HepG2 (cell line): ENCODE results near the gene TLX1. TPM values are rescaled to one million over a fixed set of nuclear protein-coding genes. Genes with fewer than 3 reads are reported as not detected.

ENCODE experiments used
- ATAC-seq: fragments of 200-7000 bp; cut with Tn5 transposase; 3 replicates; pipeline ENCODE4 v1.9.1; 2020; ENCODE audit warnings: mild to moderate bottlenecking, moderate library complexity
- BruUV-seq: library from RNA; stranded (reverse); fragments of 400-500 nt; replicated peaks from 2 replicates; lab custom pipeline; 2021; lab: Mats Ljungman, UMichigan
- CTCF ChIA-PET: fragments of 300-600 bp; formaldehyde crosslinking; extraction: SDS; loops from one replicate; lab custom pipeline; 2021; ENCODE audit warnings: low total read pairs, inconsistent platforms, low intra/inter-chr PET ratio; lab: Yijun Ruan, JAX
- POLR2A ChIA-PET: fragments of 350-600 bp; sonication (Branson Sonifier 250); formaldehyde crosslinking; loops from one replicate; lab custom pipeline; 2020; ENCODE audit warnings: antibody characterized with exemption, inconsistent platforms; lab: Yijun Ruan, JAX
- DNase-seq: peaks from one replicate; pipeline ENCODE4 v3.0.0-alpha.2; 2015; ENCODE audit warnings: low spot score
- FAIRE-seq: peaks from 3 replicates; lab custom pipeline; 2011; peaks lifted over from hg19 to GRCh38; lab: Jason Lieb, UNC
- H2AFZ ChIP-seq: one replicate; pipeline ENCODE4 v1.6.1; 2011; ENCODE audit warnings: low read length, inconsistent platforms
- H3K27ac ChIP-seq: fragments of 300-600 bp; 3 replicates; pipeline ENCODE4 v1.8.0; 2011; ENCODE audit warnings: mixed run types, mild to moderate bottlenecking, mixed read lengths, low read length, inconsistent platforms; ENCODE audit not compliant: insufficient read depth; ENCODE audit errors: extremely low read length
- H3K27me3 ChIP-seq, 2 experiments: fragments of 200-600 bp in 1 of 2; 2 replicates in 1 of 2; 3 replicates in 1 of 2; pipeline versions ENCODE4 v1.6.0 to v1.8.0; 2011; ENCODE audit warnings: low read length in 2 of 2, mild to moderate bottlenecking in 2 of 2, moderate library complexity in 2 of 2, inconsistent platforms in 1 of 2; ENCODE audit not compliant: insufficient read depth in 2 of 2, control insufficient read depth in 1 of 2
- H3K36me3 ChIP-seq, 2 experiments: fragments of 200-600 bp in 1 of 2; replicated peaks in 1 of 2; 2 replicates in 1 of 2; 3 replicates in 1 of 2; pipeline versions ENCODE4 v1.5.1 to v1.8.0; 2011; ENCODE audit warnings: low read length in 2 of 2, inconsistent platforms in 1 of 2; ENCODE audit not compliant: insufficient read depth in 2 of 2, control insufficient read depth in 1 of 2
- H3K4me1 ChIP-seq: 2 replicates; pipeline ENCODE4 v1.5.1; 2012; ENCODE audit warnings: low read length, inconsistent platforms; ENCODE audit not compliant: insufficient read depth
- H3K4me2 ChIP-seq: 2 replicates; pipeline ENCODE4 v1.6.0; 2011; ENCODE audit warnings: low read depth, low read length, inconsistent platforms
- H3K4me3 ChIP-seq, 3 experiments: fragments of 200-600 bp in 1 of 3; sonication (generic), shearing (Covaris generic) in 1 of 3; replicated peaks in 1 of 3; 2 replicates each; pipeline ENCODE4 v1.5.1; 2011 to 2016; ENCODE audit warnings: low read length in 3 of 3, inconsistent platforms in 2 of 3, low read depth in 2 of 3, mild to moderate bottlenecking in 2 of 3, control low read depth in 1 of 3, mixed read lengths in 1 of 3; ENCODE audit not compliant: insufficient read depth in 1 of 3
- H3K79me2 ChIP-seq: one replicate; pipeline ENCODE4 v1.6.1; 2011; ENCODE audit warnings: low read length, inconsistent platforms; ENCODE audit not compliant: insufficient read depth
- H3K9ac ChIP-seq: 2 replicates; pipeline ENCODE4 v1.6.0; 2011; ENCODE audit warnings: mild to moderate bottlenecking, low read depth, low read length, inconsistent platforms; ENCODE audit not compliant: insufficient read depth
- H3K9me3 ChIP-seq: 2 replicates; pipeline ENCODE4 v1.5.1; 2012; ENCODE audit warnings: mild to moderate bottlenecking, low read length
- H4K20me1 ChIP-seq: 2 replicates; pipeline ENCODE4 v1.6.0; 2011; ENCODE audit warnings: inconsistent platforms, mild to moderate bottlenecking, low read length, moderate library complexity; ENCODE audit not compliant: insufficient read depth
- AKAP8 ChIP-seq: sonication (generic); formaldehyde crosslinking; IDR thresholded peaks from 2 replicates; pipeline ENCODE4 v1.5.1; 2020; ENCODE audit warnings: mild to moderate bottlenecking, missing genetic modification reagents
- HDAC1 ChIP-seq: sonication (generic); formaldehyde crosslinking; IDR thresholded peaks from 2 replicates; pipeline ENCODE4 v1.5.1; 2020; ENCODE audit warnings: mild to moderate bottlenecking, missing genetic modification reagents
- KDM5B ChIP-seq: sonication (generic); formaldehyde crosslinking; IDR thresholded peaks from 2 replicates; pipeline ENCODE4 v1.4.0; 2020; ENCODE audit warnings: missing genetic modification reagents, mild to moderate bottlenecking, borderline replicate concordance
- MAF1 ChIP-seq: sonication (generic); formaldehyde crosslinking; IDR thresholded peaks from 2 replicates; pipeline ENCODE4 v1.5.0; 2020; ENCODE audit warnings: missing genetic modification reagents, borderline replicate concordance
- PAWR ChIP-seq: sonication (generic); formaldehyde crosslinking; IDR thresholded peaks from 2 replicates; pipeline ENCODE4 v1.4.0; 2020; ENCODE audit warnings: missing genetic modification reagents, mild to moderate bottlenecking, borderline replicate concordance
- RARA ChIP-seq: IDR thresholded peaks from 2 replicates; pipeline ENCODE4 v1.6.1; 2016; ENCODE audit warnings: missing genetic modification reagents, missing compliant biosample characterization
- SIN3A ChIP-seq: IDR thresholded peaks from 2 replicates; pipeline ENCODE4 v1.6.1; 2011; ENCODE audit warnings: low read depth, mild to moderate bottlenecking, control low read depth, low read length, borderline replicate concordance
- SYNCRIP ChIP-seq: fragments of 200-400 bp; formaldehyde crosslinking; IDR thresholded peaks from 2 replicates; pipeline ENCODE4 v1.6.1; 2018; ENCODE audit warnings: mild to moderate bottlenecking, low read depth, low read length; ENCODE audit not compliant: insufficient read depth
- ZFP41 ChIP-seq: sonication (generic); formaldehyde crosslinking; IDR thresholded peaks from 2 replicates; pipeline ENCODE4 v1.4.0; 2020; ENCODE audit warnings: mild to moderate bottlenecking, missing genetic modification reagents, borderline replicate concordance
- ZNF205 ChIP-seq: IDR thresholded peaks from 2 replicates; pipeline ENCODE4 v1.6.1; 2018; ENCODE audit warnings: missing biosample characterization, missing genetic modification reagents
- ZNF264 ChIP-seq: sonication (generic); formaldehyde crosslinking; IDR thresholded peaks from 2 replicates; pipeline ENCODE4 v1.4.0; 2020; ENCODE audit warnings: missing genetic modification reagents
- ZNF326 ChIP-seq: sonication (generic); formaldehyde crosslinking; IDR thresholded peaks from 2 replicates; pipeline ENCODE4 v1.4.0; 2020; ENCODE audit warnings: missing genetic modification reagents, borderline replicate concordance
- ZNF496 ChIP-seq: sonication (generic); formaldehyde crosslinking; IDR thresholded peaks from 2 replicates; pipeline ENCODE4 v1.8.1; 2023; ENCODE audit warnings: mild to moderate bottlenecking, moderate library complexity, missing genetic modification reagents; ENCODE audit not compliant: insufficient replicate concordance
- ZNF616 ChIP-seq: sonication (generic); formaldehyde crosslinking; IDR thresholded peaks from 2 replicates; pipeline ENCODE4 v1.5.0; 2020; ENCODE audit warnings: low read depth, mild to moderate bottlenecking, missing genetic modification reagents
- ZNF720 ChIP-seq: sonication (generic); formaldehyde crosslinking; IDR thresholded peaks from 2 replicates; pipeline ENCODE4 v1.4.0; 2020; ENCODE audit warnings: missing genetic modification reagents
- ZNF775 ChIP-seq: sonication (generic); formaldehyde crosslinking; IDR thresholded peaks from 2 replicates; pipeline ENCODE4 v1.4.0; 2020; ENCODE audit warnings: missing genetic modification reagents, mild to moderate bottlenecking, moderate library complexity, borderline replicate concordance
- ZNF879 ChIP-seq: sonication (generic); formaldehyde crosslinking; IDR thresholded peaks from 2 replicates; pipeline ENCODE4 v1.8.1; 2023; ENCODE audit warnings: missing genetic modification reagents
- ZSCAN21 ChIP-seq: sonication (generic); formaldehyde crosslinking; IDR thresholded peaks from 2 replicates; pipeline ENCODE4 v1.8.0; 2022; ENCODE audit warnings: mild to moderate bottlenecking, missing genetic modification reagents, moderate library complexity, borderline replicate concordance
- WGBS: methylation state at CpG from one replicate; pipeline ENCODE4 v1.1.6; 2017; ENCODE audit warnings: low lambda C conversion rate; 5-methylcytosine and 5-hydroxymethylcytosine counted together
- in situ Hi-C: cut with HindIII; loops from 2 replicates; pipeline ENCODE4 v1.10.0; 2017; ENCODE audit warnings: low pct_unique_long_range_greater_than_20kb; ENCODE audit not compliant: extremely low pct_ligation_motif_present
- intact Hi-C: fragments of 100-400 bp; cut with micrococcal nuclease; formaldehyde crosslinking; loops from one replicate; pipeline ENCODE4 v1.10.0; 2022; ENCODE audit not compliant: unreplicated experiment
- polyA plus RNA-seq, 8 experiments: library from polyadenylated mRNA; depleted of rRNA in 3 of 8; stranded (reverse) in 7 of 8; unstranded in 1 of 8; fragments of >200 nt; fragmentation: Illumina TruSeq in 4 of 8; extraction: Trizol in 4 of 8; gene quantifications; 2 replicates each; pipeline versions ENCODE4 v1.2.1 to v1.2.3, GENCODE V29; 2011 to 2016; ENCODE audit warnings: low read depth in 4 of 8, missing spikeins in 1 of 8, mixed read lengths in 1 of 8; ENCODE audit not compliant: insufficient read depth in 1 of 8
- total RNA-seq, 5 experiments: library from RNA; depleted of rRNA; stranded (reverse); fragments of >200 nt; fragmentation: Illumina TruSeq; extraction: Trizol; gene quantifications; 2 replicates each; pipeline ENCODE4 v1.2.3, GENCODE V29; 2016; ENCODE audit warnings: low read depth in 1 of 5
- TF ChIP-seq, protein P1 (sequence below): sonication (generic); formaldehyde crosslinking; IDR thresholded peaks from 2 replicates; pipeline ENCODE4 v1.4.0; 2020; ENCODE audit warnings: missing genetic modification reagents; ENCODE audit errors: not compliant biosample characterization

TLX1 gene
- total and polyA plus RNA-seq, 2 of the 13 experiments (the other 11 are each of a cell fraction or from before 2014, with no cell fraction given), result 0.07 to 0.26 TPM

DNA sequence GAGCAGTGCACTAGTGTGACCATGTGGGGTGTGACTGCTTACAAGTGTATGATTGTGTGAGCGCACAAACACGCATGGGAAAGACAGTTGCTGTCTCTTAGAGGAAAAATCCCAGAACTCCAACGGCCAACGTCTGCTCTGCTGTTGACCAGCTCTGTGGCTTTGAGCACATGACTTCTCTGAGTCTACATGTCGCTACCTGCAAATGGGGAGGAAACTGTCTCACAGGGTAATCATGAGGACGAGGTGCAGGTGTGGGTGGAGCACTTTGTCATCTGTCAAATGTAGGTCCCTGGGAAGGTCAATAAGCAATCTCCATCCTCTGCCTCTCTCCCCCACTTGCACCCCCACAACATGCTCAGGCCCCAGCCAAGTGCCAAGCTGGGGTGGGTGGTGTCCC is 31.2 kb upstream of the TLX1 start:
- DNase-seq (no peak), ATAC-seq (no peak), FAIRE-seq (no peak)
- Histone ChIP-seq H4K20me1 (no peaks in the 10 kb centered on the region), H3K9ac (no peak overlapping the region), H3K9me3 (no peaks in the 10 kb centered on the region), H3K27ac (no peak overlapping the region), H3K79me2 (no peaks in the 10 kb centered on the region), H2AFZ (no peak overlapping the region), H3K4me2 (no peak overlapping the region), H3K36me3 (no peaks in the 10 kb centered on the region), H3K27me3 (peaks cover 3 to 25% of the 10 kb centered on the region in 2 experiments), H3K4me3 (no peak overlapping the region), H3K4me1 (no peaks in the 10 kb centered on the region)
- ChIA-PET CTCF (interaction anchor here (1.1 kb wide), 1 partner anchor 42 kb away, joined by 3 read pairs; no protein-coding TSS in a partner anchor), POLR2A (no interaction called here)
- in situ Hi-C loops (loop anchor here (5.0 kb wide), 1 partner anchor 42 kb away; no protein-coding TSS in a partner anchor), intact Hi-C loops (no loop called here)
- 47% methylated on average over 4 of the region's 6 CpGs for WGBS
- TF ChIP-seq ZNF496 (CRISPR knock-in tag), result no peak
- TF ChIP-seq ZNF264 (CRISPR knock-in tag), result no peak
- no peak for TF ChIP-seq HDAC1 (CRISPR knock-in tag)
- no peak for TF ChIP-seq ZNF326 (CRISPR knock-in tag)
- TF ChIP-seq ZFP41, result no peak
- BruUV-seq, result no TSS peak

DNA sequence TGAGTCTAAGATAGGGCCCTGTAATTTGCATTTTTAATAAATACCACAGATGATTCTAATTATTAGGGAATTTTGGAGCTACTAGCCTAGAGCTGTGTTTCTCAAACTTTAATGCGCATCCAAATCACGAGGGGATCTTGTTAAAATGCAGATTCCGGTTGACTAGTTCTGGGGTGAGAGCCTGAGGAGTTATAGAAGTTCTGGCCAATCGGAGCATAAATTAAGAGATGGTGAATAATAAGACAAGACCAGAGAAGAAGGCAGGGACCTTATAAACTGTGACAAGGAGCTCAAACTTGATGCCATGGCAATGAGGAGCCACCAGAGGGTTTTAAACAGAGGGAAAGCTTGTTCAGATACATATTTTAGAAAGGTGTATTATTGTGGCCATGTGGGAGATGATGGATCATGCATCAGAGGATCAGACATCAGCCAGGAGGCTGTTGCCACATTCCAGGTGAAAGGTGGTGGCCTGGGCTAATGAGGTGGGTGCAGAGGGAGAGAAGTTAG is 29.7 kb upstream of the TLX1 start:
- ChIA-PET POLR2A (interaction anchor here (1.2 kb wide), 1 partner anchor 12 kb away, joined by 11 read pairs; no protein-coding TSS in a partner anchor), CTCF (no interaction called here)
- FAIRE-seq (no peak), DNase-seq (no peak), ATAC-seq (no peak)
- Histone ChIP-seq H4K20me1 (no peaks in the 10 kb centered on the region), H3K27me3 (peaks cover 3 to 25% of the 10 kb centered on the region in 2 experiments; a peak in 4 of 5 replicates), H2AFZ (no peak overlapping the region), H3K4me3 (no peak overlapping the region), H3K9ac (no peak overlapping the region), H3K27ac (no peak overlapping the region), H3K79me2 (no peaks in the 10 kb centered on the region), H3K4me2 (no peak overlapping the region), H3K4me1 (no peaks in the 10 kb centered on the region), H3K9me3 (no peaks in the 10 kb centered on the region), H3K36me3 (no peaks in the 10 kb centered on the region)
- no TSS peak for BruUV-seq
- in situ Hi-C loops (no loop called here), intact Hi-C loops (no loop called here)
- WGBS, result 43% methylated on average over 4 of the region's 4 CpGs
- TF ChIP-seq ZNF775 (CRISPR knock-in tag), result no peak
- TF ChIP-seq MAF1 (CRISPR knock-in tag), result no peak
- TF ChIP-seq SIN3A, result no peak
- no peak for TF ChIP-seq ZSCAN21 (CRISPR knock-in tag)
- TF ChIP-seq ZNF616, result no peak
- TF ChIP-seq, protein P1, sequence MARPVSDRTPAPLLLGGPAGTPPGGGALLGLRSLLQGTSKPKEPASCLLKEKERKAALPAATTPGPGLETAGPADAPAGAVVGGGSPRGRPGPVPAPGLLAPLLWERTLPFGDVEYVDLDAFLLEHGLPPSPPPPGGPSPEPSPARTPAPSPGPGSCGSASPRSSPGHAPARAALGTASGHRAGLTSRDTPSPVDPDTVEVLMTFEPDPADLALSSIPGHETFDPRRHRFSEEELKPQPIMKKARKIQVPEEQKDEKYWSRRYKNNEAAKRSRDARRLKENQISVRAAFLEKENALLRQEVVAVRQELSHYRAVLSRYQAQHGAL (CRISPR knock-in tag), result no peak
- no peak for TF ChIP-seq ZNF205 (CRISPR knock-in tag)
- no peak for TF ChIP-seq RARA (CRISPR knock-in tag)
- no peak for TF ChIP-seq AKAP8 (CRISPR knock-in tag)
- no peak for TF ChIP-seq ZNF879
- TF ChIP-seq KDM5B, result no peak
- no peak for TF ChIP-seq PAWR (CRISPR knock-in tag)
- no peak for TF ChIP-seq SYNCRIP
- no peak for TF ChIP-seq ZNF720 (CRISPR knock-in tag)
